Measurements from ENCODE around the gene PIKFYVE. TPM values are rescaled to one million over a fixed set of nuclear protein-coding genes. Genes with fewer than 3 reads are reported as not detected.

The PIKFYVE gene
- total and polyA plus RNA-seq, 10 of the 15 experiments (the other 5 are each of a cell fraction or from before 2014, with no cell fraction given), result 5.2 to 41.7 (median 19.6) TPM

- H3K9ac ChIP-seq (ENCODE audit: control insufficient read depth, insufficient read depth, low read length), result no peak overlapping the region
- WGBS (ENCODE audit: insufficient coverage, insufficient replicate concordance, low lambda C conversion rate, missing lambda C conversion rate), result 92% methylated on average over 5 of the region's 5 CpGs
- H3K4me1 ChIP-seq (ENCODE audit: control insufficient read depth, insufficient read depth, low read length), result no peaks in the 10 kb centered on the region
- H3K79me2 ChIP-seq (ENCODE audit: control insufficient read depth, insufficient read depth, low read length), result no peaks in the 10 kb centered on the region
- no peak for DNase-seq (ENCODE audit: low read depth, low spot score)
- H3K27me3 ChIP-seq (replicated peaks in 1 of 2; ENCODE audit: control insufficient read depth in 2 of 2, insufficient read depth in 2 of 2, low read length in 1 of 2), result no peaks in the 10 kb centered on the region
- in situ Hi-C loops (cut with MboI), result no loop called here
- no peak overlapping the region for H3K27ac ChIP-seq (ENCODE audit: control insufficient read depth, insufficient read depth)
- ATAC-seq, result no peak
- TF ChIP-seq, protein P1, sequence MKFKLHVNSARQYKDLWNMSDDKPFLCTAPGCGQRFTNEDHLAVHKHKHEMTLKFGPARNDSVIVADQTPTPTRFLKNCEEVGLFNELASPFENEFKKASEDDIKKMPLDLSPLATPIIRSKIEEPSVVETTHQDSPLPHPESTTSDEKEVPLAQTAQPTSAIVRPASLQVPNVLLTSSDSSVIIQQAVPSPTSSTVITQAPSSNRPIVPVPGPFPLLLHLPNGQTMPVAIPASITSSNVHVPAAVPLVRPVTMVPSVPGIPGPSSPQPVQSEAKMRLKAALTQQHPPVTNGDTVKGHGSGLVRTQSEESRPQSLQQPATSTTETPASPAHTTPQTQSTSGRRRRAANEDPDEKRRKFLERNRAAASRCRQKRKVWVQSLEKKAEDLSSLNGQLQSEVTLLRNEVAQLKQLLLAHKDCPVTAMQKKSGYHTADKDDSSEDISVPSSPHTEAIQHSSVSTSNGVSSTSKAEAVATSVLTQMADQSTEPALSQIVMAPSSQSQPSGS (IDR thresholded peaks at IDR 0.05; ENCODE audit: low read length), result no peak
- TF ChIP-seq MXI1 (IDR thresholded peaks at IDR 0.05; ENCODE audit: low read depth, low read length) (no peak), STAT1 (conservative IDR thresholded peaks at IDR 0.05) (no peak), FOS (IDR thresholded peaks at IDR 0.05; ENCODE audit: borderline replicate concordance, extremely low read depth, insufficient read length) (no peak), ZNF24 (IDR thresholded peaks at IDR 0.05) (no peak), TCF3 (IDR thresholded peaks at IDR 0.05; ENCODE audit: borderline replicate concordance, insufficient read depth, low read depth, low read length) (no peak)
- intact Hi-C loops (cut with micrococcal nuclease; ENCODE audit: unreplicated experiment), result no loop called here
- peaks cover 6 to 23% of the 10 kb centered on the region in 2 experiments for H3K36me3 ChIP-seq (ENCODE audit: control insufficient read depth in 2 of 2, insufficient read depth in 2 of 2, low read length in 1 of 2)
- H2AFZ ChIP-seq (ENCODE audit: control insufficient read depth, low read depth, low read length), result no peak overlapping the region
- no peaks in the 10 kb centered on the region for H4K20me1 ChIP-seq (ENCODE audit: control insufficient read depth, insufficient read depth)
- RAD21 ChIA-PET (ENCODE audit: unreplicated experiment), result no interaction called here
- SMC1A ChIA-PET (ENCODE audit: uncharacterized antibody, unreplicated experiment), result no interaction called here
- no TSS peak for BruUV-seq (replicated peaks)
- no peaks in the 10 kb centered on the region for H3K9me3 ChIP-seq (replicated peaks; ENCODE audit: control insufficient read depth, insufficient read depth, low read length)
- no peak overlapping the region for H3K4me2 ChIP-seq (ENCODE audit: control insufficient read depth, insufficient read depth)
- H3K4me3 ChIP-seq, result no peak overlapping the region
- FAIRE-seq, result no peak
- POLR2A ChIA-PET, result interaction anchor here (0.6 kb wide), 2 partner anchors 321 to 753 kb away, joined by 3 to 4 read pairs; no protein-coding TSS in a partner anchor
- CTCF ChIA-PET, result no interaction called here
Observed at GRCh38 chr2:208352644-208353567, 86.9 kb downstream of the PIKFYVE start.

All from GM12878 (cell line).